Astrocyte (in vitro differentiated cells and primary cell): ENCODE data around the gene CKAP2. TPM values are rescaled to one million over a fixed set of nuclear protein-coding genes. Genes with fewer than 3 reads are reported as not detected.
A peak's percentile ranks its signal among the peaks of the same experiment; 100 is the strongest.

Experiments
- DNase-seq: peaks from one replicate; pipeline ENCODE4 v3.0.0-alpha.2; 2010; ENCODE audit warnings: low read depth
- FAIRE-seq: peaks from 2 replicates; lab custom pipeline; 2011; peaks lifted over from hg19 to GRCh38; lab: Jason Lieb, UNC
- H2AFZ ChIP-seq: 2 replicates; pipeline ENCODE4 v1.6.0; 2012; ENCODE audit warnings: low read depth, low read length, inconsistent platforms
- H3K27ac ChIP-seq: 2 replicates; pipeline ENCODE4 v1.5.1; 2011; ENCODE audit warnings: low read depth, low read length, inconsistent platforms
- H3K27me3 ChIP-seq: 2 replicates; pipeline ENCODE4 v1.6.0; 2011; ENCODE audit warnings: low read length, inconsistent platforms; ENCODE audit not compliant: insufficient read depth
- H3K36me3 ChIP-seq: 2 replicates; pipeline ENCODE4 v1.5.1; 2011; ENCODE audit warnings: low read length, inconsistent platforms; ENCODE audit not compliant: insufficient read depth
- H3K4me1 ChIP-seq: 2 replicates; pipeline ENCODE4 v1.5.1; 2011; ENCODE audit warnings: low read length, inconsistent platforms; ENCODE audit not compliant: insufficient read depth
- H3K4me2 ChIP-seq: 2 replicates; pipeline ENCODE4 v1.6.0; 2012; ENCODE audit warnings: low read length, inconsistent platforms
- H3K4me3 ChIP-seq: 2 replicates; pipeline ENCODE4 v1.5.1; 2011; ENCODE audit warnings: low read depth, mild to moderate bottlenecking, low read length, inconsistent platforms; ENCODE audit not compliant: insufficient read depth
- H3K79me2 ChIP-seq: 2 replicates; pipeline ENCODE4 v1.6.0; 2012; ENCODE audit warnings: mild to moderate bottlenecking, low read length, inconsistent platforms; ENCODE audit not compliant: insufficient read depth
- H3K9ac ChIP-seq: 2 replicates; pipeline ENCODE4 v1.6.0; 2012; ENCODE audit warnings: mild to moderate bottlenecking, low read length, inconsistent platforms
- H3K9me3 ChIP-seq: 2 replicates; pipeline ENCODE4 v1.5.1; 2012; ENCODE audit warnings: low read depth, mild to moderate bottlenecking, low read length, inconsistent platforms; ENCODE audit not compliant: insufficient read depth
- H4K20me1 ChIP-seq: 2 replicates; pipeline ENCODE4 v1.6.0; 2012; ENCODE audit warnings: low read length, inconsistent platforms; ENCODE audit not compliant: insufficient read depth
- H3K27ac Mint-ChIP-seq: one replicate; pipeline ENCODE4 v1.8.0; 2021; ENCODE audit warnings: mild to moderate bottlenecking, mixed read lengths; ENCODE audit not compliant: unreplicated experiment
- H3K27me3 Mint-ChIP-seq: one replicate; pipeline ENCODE4 v1.8.0; 2021; ENCODE audit warnings: low read depth, mixed read lengths; ENCODE audit not compliant: unreplicated experiment
- H3K36me3 Mint-ChIP-seq: one replicate; pipeline ENCODE4 v1.8.0; 2021; ENCODE audit warnings: low read depth, mixed read lengths; ENCODE audit not compliant: unreplicated experiment
- H3K4me1 Mint-ChIP-seq: one replicate; pipeline ENCODE4 v1.8.0; 2021; ENCODE audit warnings: low read depth, mixed read lengths; ENCODE audit not compliant: unreplicated experiment
- H3K4me3 Mint-ChIP-seq: one replicate; pipeline ENCODE4 v1.8.0; 2021; ENCODE audit warnings: mild to moderate bottlenecking, moderate library complexity, mixed read lengths; ENCODE audit not compliant: unreplicated experiment
- H3K9me3 Mint-ChIP-seq: one replicate; pipeline ENCODE4 v1.8.0; 2021; ENCODE audit warnings: mild to moderate bottlenecking, mixed read lengths; ENCODE audit not compliant: unreplicated experiment
- CTCF ChIP-seq: IDR thresholded peaks from 2 replicates; pipeline ENCODE4 v1.5.1; 2011; ENCODE audit warnings: low read depth, mild to moderate bottlenecking, inconsistent platforms, low read length, moderate library complexity; ENCODE audit not compliant: insufficient read depth
- EZH2 ChIP-seq: IDR thresholded peaks from 2 replicates; pipeline ENCODE4 v1.6.1; 2012; ENCODE audit warnings: mild to moderate bottlenecking, low read length, inconsistent platforms; ENCODE audit not compliant: insufficient read depth
- total RNA-seq: library from RNA; stranded (reverse); gene quantifications from 2 replicates; pipeline ENCODE4 v1.2.1, GENCODE V29; 2021

CKAP2 gene
- total RNA-seq, 1 donor from 2014 or later = 48.4 TPM

GRCh38 chr13:52449331-52450011 is 5.8 kb upstream of the CKAP2 start:
- peaks cover 53% of the 10 kb centered on the region for H3K79me2 ChIP-seq
- no peaks in the 10 kb centered on the region for H3K36me3 Mint-ChIP-seq

GRCh38 chr13:52450012-52450792 is 5.1 kb upstream of the CKAP2 start, which contains the start of gene VPS36:
Gene VPS36, minus strand, starts transcription at chr13:52450634. Its CDS starts 40 bp downstream, at chr13:52450594.
- no peaks in the 10 kb centered on the region for H3K9me3 ChIP-seq
- peaks cover 17% of the 10 kb centered on the region for H4K20me1 ChIP-seq
- peaks cover 2% of the 10 kb centered on the region for H3K36me3 ChIP-seq
- H2AFZ ChIP-seq = peak within 1 kb of the TSS; percentile 91
- FAIRE-seq = no peak
- peaks cover 25% of the 10 kb centered on the region for H3K4me1 ChIP-seq
- peak within 1 kb of the TSS; percentile 84 for H3K4me2 ChIP-seq
- no peaks in the 10 kb centered on the region for H3K27me3 ChIP-seq
- TF ChIP-seq CTCF = peak; percentile 90
- no peak for TF ChIP-seq EZH2
- H3K27ac ChIP-seq = peak within 1 kb of the TSS; percentile 95
- H3K36me3 Mint-ChIP-seq = no peaks in the 10 kb centered on the region
- peak; percentile 71 for DNase-seq
- peaks cover 46% of the 10 kb centered on the region for H3K79me2 ChIP-seq
- H3K9ac ChIP-seq = peak within 1 kb of the TSS; percentile 96
- H3K4me1 Mint-ChIP-seq = peaks cover 14% of the 10 kb centered on the region
- no peaks in the 10 kb centered on the region for H3K27me3 Mint-ChIP-seq
- peak within 1 kb of the TSS; percentile 91 for H3K27ac Mint-ChIP-seq
- peak within 1 kb of the TSS; percentile 96 for H3K4me3 Mint-ChIP-seq
- no peaks in the 10 kb centered on the region for H3K9me3 Mint-ChIP-seq
- H3K4me3 ChIP-seq = peak within 1 kb of the TSS; percentile 90

More at GRCh38 chr13:52449331-52450011, 5.8 kb upstream of the CKAP2 start:
- H3K4me1 Mint-ChIP-seq = peaks cover 14% of the 10 kb centered on the region
- DNase-seq (no peak), FAIRE-seq (no peak)
- peak overlapping the region; percentile 84 for H3K4me2 ChIP-seq
- peaks cover 2% of the 10 kb centered on the region for H3K36me3 ChIP-seq
- H3K9me3 Mint-ChIP-seq = no peaks in the 10 kb centered on the region
- no peaks in the 10 kb centered on the region for H3K9me3 ChIP-seq
- H3K4me1 ChIP-seq = peaks cover 23% of the 10 kb centered on the region
- peak overlapping the region; percentile 91 for H2AFZ ChIP-seq
- H3K27ac Mint-ChIP-seq = peak overlapping the region; percentile 91
- H4K20me1 ChIP-seq = peaks cover 17% of the 10 kb centered on the region
- H3K27me3 Mint-ChIP-seq = no peaks in the 10 kb centered on the region
- peak overlapping the region; percentile 96 for H3K9ac ChIP-seq
- peak overlapping the region; percentile 90 for H3K4me3 ChIP-seq
- H3K27me3 ChIP-seq = no peaks in the 10 kb centered on the region
- H3K4me3 Mint-ChIP-seq = peak overlapping the region; percentile 96
- TF ChIP-seq CTCF = no peak
- TF ChIP-seq EZH2 = no peak
- H3K27ac ChIP-seq = peak overlapping the region; percentile 95
